HG02642 (cell line): ENCODE measurements around the gene NUDT21.
"Not testable (repeated sequence)": the region's sequence is repeated elsewhere in the genome, so short reads cannot be mapped to it uniquely, and the experiment has no call there.

ENCODE experiments used
- ATAC-seq: cut with Tn5 transposase; IDR thresholded peaks from one replicate; pipeline ENCODE4 v1.9.1; 2021; ENCODE audit warnings: mild to moderate bottlenecking; ENCODE audit not compliant: unreplicated experiment, poor library complexity

The NUDT21 gene

DNA sequence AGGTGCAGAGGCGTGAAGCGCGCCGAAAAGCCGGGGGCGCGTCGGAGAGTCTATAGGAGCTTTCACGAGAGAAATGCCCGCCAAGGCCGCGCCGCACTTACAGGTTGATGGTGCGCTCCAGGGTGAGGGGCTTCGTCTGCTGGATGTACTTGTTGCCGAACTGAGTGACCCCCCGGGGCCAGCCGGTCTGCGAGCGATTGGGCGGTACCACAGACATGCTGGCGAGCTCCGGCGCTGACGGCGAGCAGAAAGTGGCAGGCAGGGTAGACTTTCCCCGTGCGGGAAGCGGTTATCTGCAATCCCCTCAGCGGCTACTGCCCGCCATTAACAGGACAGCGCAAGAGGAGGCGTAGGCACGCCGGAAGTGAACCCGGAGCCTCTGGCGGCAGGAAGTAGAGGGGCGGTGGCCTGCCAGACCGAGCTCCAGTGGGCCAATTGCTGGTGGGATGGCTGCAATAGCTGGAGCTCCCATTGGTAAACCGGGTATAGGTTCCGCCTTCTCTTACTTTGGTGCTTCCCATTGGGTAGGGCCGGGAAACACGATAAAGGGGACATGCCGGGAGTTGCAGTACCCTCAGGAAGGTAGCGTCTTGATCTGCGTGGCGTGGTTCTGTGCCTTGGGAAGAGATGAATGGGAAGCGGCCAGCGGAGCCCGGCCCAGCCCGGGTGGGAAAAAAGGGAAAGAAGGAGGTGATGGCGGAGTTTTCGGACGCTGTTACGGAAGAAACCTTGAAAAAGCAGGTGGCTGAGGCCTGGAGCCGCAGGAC, at the start of gene NUDT21, which contains the start of gene OGFOD1:
Gene NUDT21 (minus strand): TSS at position 347 of the 767 bp plus-strand sequence. CDS start 130 bp downstream, at position 217.
Gene OGFOD1 (plus strand): TSS at position 569 of the 767 bp plus-strand sequence. CDS start 59 bp downstream, at position 628.
- peak; percentile 97 for ATAC-seq

DNA sequence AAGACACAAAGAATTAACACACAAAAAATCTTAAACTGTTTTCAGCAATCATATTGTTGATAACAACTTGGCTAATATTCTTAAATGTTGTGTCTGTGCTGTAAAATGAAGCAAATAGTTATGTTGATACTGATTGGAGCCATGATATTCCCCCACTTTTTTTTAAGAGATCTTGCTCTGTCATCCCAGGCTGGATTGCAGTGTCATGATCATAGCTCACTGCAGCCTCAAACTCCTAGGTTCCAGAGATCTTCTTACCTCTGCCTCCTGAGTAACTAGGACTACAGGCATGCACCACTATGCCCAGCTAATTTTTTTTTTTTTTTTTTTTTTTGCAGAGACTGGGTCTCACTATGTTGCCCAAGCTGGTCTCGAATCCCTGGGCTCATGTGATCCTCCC, 42.7 kb upstream of the NUDT21 start:
- ATAC-seq, result no peak

DNA sequence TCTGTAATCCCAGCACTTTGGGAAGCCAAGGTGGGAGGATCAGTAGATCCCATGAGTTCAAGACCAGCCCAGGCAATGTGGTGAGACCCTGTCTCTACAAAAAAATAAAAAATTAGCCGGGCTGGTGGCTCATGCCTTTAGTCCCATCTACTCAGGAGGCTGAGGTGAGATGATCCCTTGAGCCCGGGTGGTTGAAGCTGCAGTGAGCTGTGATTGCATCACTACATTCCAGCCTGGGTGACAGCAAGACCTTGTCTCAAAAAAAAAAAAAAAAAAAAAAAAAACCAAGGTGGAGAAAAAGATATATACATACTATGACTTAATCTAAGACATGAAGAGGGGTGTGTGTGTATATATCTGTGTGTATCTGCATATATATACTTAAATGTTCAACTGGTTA, 42.0 kb upstream of the NUDT21 start:
- ATAC-seq, result no peak

DNA sequence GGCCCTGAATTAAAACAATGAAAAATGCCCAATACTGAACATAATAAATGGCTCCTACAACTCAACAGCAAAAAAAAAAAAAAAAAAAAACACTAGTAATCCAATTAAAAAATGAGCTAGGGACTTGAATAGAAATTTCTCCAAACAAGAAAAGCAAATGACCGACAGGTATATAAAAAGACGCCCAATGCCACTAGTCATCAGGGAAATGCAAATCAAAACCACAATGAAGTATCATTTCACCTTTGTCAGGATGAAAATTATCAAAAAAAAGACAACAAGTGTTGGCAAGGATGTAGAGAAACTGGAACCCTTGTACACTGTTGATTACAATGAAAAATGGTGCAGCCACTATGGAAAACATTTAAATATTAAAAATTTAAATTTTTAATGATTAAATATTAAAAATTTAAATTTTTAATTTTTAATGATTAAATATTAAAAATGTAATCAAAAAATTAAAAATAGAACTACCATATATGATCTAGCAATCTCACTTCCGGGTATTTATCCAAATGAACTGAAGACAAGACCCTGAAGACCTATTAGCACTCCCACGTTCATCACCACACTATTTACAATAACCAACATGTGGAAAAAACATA, 40.6 kb upstream of the NUDT21 start:
- no peak for ATAC-seq

DNA sequence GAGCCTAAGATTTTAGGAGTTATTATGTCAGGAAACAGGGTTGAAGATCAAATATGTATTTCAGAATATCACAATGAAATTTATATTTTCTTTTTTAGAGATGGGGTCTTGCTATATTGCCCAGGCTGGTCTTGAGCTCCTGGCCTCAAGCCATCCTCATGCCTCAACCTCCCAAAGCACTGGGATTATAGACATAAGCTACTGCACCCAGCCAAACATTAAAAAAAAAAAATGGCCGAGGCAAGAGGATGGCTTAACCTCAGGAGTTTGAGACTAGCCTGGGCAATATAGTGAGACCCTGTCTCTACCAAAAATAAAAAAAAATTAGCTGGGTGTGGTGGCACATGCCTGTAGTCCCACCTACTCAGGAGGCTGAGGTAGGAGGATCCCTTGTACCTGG, 37.7 kb upstream of the NUDT21 start:
- ATAC-seq, result not testable (repeated sequence)

DNA sequence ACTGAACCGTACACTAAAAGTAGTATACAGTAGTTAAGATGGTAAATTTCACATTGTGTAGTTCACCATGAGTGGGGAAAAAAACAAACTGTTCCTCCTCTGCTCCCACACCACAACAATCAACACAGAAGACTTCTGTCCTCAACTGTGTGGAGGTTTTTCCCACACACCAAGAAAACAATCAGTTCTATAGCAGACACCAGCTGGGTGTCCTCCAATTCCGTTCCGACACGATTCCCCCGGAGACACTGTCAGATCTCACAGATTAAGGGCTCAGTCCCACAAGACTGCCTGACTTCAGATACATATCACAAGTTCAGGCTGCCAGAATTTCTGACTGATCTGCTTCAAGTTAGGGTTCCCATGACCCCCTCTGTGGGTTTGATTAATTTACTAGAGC, 36.9 kb upstream of the NUDT21 start:
- ATAC-seq, result no peak

DNA sequence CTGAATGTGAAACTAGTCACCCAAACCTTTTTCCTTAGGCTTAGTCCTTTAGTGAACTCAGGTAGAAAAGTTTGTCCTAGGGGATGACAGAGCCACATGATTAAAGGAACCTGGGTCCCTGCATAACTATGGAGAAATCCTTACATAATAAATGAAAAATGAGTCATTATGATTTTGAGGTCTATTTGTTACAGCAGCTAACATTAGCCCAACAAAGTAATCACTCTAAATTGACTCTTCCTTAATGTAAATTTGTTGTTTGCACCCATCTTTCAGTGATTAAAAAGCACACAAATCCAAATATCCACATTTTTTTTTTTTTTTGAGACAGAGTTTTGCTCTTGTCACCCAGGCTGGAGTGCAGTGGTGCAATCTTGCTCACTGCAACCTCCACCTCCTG, 32.3 kb upstream of the NUDT21 start:
- no peak for ATAC-seq

DNA sequence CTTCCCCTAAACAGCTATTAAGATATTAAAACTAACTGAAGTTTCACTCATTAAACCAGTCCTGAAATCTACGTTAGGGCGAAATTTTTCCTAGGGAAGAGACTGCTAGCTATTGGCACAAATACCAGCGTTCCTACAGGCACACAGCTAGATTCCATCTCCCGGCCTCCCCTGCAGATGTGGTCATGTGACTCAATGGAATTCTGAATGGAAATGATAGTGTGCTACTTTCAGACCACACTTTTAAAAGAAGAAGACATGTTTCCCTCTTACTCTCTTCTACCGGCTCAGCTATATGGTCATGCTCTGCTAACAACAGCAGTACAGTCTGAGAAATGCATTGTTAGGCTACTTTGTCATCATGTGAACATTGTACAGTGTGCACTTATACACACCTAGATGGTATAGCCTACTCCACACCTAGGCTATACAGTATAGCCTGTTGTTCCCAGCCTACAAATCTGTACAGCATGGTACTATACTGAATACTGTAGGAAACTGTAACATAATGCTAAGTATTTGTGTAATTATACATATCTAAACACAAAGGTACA, 31.6 kb upstream of the NUDT21 start:
- ATAC-seq, result no peak

DNA sequence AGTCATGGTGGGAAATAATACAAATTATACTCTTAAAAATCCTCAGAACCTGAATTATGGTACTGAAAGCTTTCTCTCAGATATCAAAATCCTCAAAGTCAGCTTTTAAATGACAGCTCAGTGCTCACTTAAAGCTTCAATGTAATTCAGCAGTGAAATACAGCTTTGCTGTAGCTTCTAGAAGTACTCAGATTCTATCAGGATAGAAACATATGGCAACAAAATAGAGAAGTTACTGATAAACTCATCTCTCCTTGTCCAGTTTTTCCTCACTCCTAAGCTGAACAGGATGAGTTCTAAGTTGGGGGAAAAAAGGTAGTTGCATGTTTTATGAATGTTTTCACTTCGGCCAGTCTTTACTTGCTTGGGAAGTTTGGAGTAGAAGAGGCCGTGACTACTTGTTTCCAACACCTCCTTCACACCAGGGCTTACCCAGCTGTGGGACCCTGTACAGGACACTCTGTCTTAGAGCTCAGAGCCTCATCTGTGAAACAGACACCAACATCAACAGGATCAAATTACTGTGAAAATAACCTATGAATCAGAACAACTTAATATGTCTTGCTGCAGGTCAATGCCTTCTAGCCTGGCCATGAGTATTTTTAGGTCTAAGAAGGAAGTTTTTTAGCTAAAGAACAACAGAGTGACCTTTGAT, 30.5 kb upstream of the NUDT21 start:
- ATAC-seq, result no peak

DNA sequence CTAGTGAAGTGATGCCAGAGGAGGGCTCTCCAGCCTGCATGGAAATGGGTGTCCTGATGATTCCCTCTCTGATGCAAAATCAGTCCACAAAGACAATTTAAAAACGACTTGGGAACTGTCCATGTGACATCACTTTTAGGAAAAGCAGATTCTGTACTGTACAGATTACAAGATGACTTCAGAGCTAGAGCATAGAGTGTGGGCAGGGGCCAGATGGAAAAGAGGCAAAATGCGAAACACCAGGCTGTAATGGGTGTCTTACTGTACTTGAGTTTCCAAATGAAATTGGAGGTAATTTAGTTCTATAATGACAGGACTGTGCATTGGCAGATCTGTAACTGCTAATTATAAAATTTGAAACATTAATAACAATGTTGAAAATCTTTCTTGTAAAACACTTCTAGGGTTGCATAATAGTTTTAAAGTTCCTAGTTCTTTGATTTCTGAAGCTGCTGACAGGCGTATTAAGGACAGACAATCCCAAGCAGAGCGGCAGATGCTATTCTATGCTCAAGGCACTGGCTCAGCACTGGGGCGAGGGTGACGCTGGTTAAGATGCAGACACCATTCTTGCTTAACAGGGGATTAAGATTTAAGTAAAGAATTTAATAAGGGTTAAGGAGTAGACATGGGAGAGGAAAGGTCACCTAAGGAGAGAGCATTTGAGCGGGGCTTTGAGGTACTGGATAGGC, 29.8 kb upstream of the NUDT21 start:
- ATAC-seq, result no peak

DNA sequence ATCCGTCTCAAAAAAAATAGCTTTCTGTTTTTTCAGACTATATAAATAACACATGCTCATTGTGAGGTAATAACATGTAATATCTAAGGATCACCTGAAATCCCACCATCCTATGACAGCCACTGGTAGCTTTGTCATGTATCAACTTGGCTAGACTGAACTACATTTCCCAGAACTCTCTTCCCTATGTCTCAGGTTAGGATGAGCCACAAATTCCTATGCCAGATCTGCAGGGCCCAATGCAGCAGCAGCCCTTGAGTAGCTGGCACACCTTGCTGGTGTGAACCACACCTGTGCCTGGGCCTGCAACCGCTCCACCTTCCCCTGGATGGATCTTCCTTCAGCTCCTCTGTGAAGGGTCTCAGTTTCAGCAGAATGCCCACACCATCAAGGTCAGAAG, 28.3 kb upstream of the NUDT21 start:
- no peak for ATAC-seq

DNA sequence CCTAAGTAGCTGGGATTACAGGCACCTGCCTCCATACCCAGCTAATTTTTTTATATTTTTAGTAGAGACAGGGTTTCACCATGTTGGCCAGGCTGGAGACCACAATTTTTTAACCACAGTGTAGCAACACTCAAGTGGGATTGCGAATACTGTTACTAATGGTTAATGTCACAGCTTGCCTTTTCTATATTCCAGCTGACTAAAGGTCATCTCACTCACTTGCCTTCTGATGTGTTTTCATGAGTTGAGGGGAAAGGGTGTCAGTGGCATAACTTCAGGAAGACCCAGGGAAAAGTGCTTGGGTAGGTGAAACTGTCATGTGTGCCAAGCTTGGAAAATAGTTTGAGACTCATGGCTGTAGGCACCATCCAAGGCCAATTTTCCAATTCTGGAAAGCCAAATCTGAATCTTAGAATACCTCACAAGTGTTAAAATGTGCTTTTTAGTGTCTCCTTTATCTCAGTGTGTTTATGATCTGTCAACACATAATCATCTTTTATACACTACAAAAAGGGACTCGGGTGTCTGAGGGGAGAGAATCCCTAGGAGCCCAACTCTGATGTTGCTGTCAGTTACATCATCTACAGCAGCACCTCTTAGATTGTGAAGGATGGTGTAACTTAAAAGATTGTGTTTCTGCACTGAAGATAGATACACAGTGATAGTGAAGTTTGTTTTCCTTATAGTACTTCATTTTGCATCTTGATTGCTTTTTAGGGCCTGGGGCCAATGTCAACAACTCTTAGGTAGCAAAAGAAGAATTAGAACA, 27.3 kb upstream of the NUDT21 start:
- no peak for ATAC-seq

DNA sequence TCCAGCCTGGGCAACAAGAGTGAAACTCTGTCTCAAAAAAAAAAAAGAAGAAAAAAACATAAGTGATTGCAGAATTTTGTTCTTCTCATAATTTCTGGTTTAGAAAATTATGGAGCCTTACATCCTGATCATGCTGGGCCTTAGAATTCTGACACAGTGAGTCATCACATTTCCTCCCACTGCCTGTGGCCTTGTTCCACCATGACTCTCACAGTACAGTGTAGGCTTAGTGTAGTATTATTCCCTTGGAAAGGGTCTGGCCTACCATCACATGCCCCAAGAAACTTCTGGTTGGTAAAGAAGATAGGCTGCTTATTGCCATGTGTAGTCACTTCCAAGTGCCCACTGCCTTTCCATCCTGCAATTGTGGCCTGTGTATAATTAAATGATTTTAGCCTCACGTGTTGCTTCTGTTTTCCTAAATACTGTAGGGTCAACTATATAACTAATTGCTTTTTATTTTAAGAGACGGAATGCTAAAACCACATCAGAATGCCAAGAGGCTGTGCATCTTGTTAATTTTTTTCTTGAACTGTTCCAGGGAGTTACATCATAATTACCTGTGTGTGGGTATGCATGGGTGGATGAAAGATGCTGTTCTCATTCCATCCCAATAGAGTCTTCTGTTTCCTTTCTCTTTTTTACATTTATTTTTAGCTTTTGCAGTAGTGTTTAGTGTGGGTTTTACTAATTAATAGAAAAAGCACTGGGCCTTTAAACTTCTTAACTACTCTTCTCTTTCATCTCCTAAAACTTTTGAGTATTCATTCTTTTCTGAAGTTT, 26.2 kb upstream of the NUDT21 start:
- ATAC-seq, result no peak

DNA sequence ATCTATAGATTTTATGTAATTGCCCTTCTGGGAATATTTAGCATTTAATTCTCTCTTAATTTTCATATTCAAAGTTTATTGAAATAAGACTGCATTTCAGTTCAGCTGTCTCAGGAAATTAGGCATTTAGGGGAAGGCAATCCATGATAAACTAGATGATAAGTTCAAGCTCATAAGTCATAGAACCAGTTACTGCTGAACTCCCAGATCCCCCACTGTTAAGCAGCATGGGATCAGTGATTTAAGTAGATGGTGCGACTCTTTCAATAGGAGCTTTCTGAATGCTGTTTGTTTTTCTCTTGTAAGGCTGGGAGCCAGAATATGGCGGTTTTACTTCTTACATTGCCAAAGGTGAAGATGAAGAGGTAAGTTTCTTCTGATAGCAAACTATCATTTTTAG, 24.1 kb upstream of the NUDT21 start:
- no peak for ATAC-seq

DNA sequence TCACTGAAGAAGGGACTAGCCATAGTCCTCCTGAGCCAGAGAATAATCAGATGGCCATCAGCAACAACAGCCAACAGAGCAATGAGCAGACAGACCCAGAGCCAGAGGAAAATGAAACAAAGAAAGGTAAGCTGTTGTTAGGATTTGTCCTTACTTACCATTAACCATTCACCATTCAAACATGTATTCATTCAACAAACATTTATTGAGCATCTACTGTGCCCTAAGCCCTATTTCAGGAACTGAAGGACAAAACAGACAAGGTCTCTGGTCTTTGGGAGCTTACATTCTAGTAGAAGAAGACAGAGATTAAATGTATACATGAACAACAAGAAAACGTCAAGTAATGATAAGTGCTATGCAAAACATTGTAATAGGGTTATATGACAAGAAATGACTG, 19.5 kb upstream of the NUDT21 start:
- no peak for ATAC-seq

DNA sequence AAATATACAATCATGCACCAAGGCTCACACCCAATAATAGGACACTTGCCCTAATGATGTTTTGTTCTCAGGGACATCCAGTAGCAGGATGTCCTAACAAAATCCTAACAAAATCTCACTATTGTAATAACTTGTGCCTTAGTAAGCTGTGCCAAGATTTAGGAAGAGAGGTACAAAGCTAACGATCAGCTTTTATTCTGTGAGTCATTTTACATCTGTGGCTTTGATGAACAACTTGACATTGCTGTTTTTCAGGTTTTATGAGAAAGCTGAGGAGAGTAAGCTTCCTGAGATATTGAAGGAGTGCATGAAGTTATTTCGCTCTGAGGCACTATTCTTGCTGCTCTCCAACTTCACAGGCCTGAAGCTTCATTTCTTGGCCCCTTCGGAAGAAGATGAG, 19.1 kb upstream of the NUDT21 start:
- ATAC-seq, result no peak

DNA sequence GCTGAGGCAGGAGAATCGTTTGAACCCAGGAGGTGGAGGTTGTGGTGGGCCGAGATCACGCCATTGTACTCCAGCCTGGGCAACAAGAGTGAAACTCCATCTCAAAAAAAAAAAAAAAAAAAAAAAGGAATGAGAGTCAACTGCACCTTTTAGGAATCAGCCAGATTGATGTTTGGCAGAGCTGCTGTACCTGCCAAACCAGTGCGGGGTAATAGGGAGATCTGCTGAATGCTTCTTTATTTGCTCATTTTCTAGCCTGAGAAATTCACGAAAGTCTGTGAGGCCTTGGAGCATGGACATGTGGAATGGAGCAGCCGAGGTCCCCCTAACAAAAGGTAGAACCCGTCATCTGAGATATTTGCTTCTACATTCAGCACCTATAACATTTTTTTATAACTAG, 18.6 kb upstream of the NUDT21 start:
- ATAC-seq, result no peak

DNA sequence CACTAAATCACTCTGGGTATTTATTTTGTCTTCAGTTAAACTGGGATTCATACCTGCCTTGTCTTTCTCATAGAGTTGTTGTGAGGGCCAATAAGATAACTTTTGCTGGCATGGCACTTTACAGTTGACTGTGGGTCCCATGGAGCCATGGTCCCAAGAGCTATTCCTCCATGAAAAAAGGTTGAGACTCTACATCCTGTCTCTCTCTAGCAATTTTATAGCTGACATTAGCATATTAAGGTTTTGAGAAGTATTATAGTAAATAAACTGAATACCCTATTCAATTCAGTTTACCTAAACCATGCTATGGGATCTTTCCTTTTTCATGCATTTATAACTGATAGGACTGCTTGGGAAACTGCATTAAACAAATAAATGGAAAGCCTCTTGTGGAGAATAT, 17.7 kb upstream of the NUDT21 start:
- no peak for ATAC-seq

DNA sequence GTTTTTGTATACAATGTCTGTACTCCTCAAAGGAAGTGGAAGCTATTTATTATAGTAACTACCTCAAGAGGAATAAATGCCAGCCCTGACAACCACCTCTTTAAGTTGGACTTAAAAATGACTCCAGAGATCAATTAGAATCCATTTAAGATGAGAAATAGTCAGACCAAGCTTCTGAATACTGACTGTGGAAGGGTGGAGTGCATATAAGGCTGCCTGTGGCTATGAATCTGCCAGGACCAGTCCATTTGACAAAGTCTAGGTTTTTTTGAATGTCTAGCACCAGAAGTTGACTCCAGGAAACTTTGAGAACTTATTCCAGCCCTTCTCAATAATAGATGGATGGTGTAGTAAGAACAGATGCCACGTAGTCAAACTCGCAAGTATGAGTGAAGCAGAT, 15.2 kb upstream of the NUDT21 start:
- ATAC-seq, result no peak
